NT2/D1 (cell line): Measurements from ENCODE around the gene SEMA3C.

Experiments used
- SUZ12 ChIP-seq: IDR thresholded peaks from 2 replicates; pipeline ENCODE4 v1.6.1; 2011; ENCODE audit not compliant: insufficient read length, insufficient read depth; ENCODE audit errors: extremely low read depth
- YY1 ChIP-seq: IDR thresholded peaks from 2 replicates; pipeline ENCODE4 v1.6.1; 2011; ENCODE audit not compliant: insufficient read length, insufficient read depth
- ZNF274 ChIP-seq: IDR thresholded peaks from 2 replicates; pipeline ENCODE4 v1.6.1; 2011; ENCODE audit warnings: mild to moderate bottlenecking, low read depth, low read length

DNA sequence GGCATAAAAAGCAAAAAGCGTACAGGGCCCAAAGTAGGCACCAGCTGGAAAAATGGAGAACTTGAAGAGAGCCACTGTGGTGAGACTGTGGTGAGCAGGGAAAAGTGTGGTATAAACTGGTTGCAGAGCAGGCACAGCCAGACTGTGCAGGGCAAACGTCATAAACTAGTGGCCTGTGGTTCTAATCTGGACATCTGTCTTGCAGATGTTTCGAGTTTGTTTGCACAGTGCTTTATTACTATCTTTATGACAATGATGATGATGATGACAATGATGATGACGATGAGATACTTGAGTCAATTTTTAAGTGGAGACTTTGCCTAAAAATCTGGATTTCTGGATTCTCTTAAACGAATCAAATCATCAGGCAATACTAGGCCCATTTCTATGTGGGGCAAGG lies 45.7 kb downstream of the SEMA3C start:
- no peak for TF ChIP-seq YY1
- no peak for TF ChIP-seq ZNF274
- TF ChIP-seq SUZ12: no peak
